GM18861 (cell line): ENCODE data around the gene KRTAP4-9.
"Not testable (repeated sequence)": the region's sequence is repeated elsewhere in the genome, so short reads cannot be mapped to it uniquely, and the experiment has no call there.

Source experiments
- ATAC-seq: cut with Tn5 transposase; IDR thresholded peaks from one replicate; pipeline ENCODE4 v1.9.1; 2021; ENCODE audit not compliant: unreplicated experiment

The KRTAP4-9 gene

DNA sequence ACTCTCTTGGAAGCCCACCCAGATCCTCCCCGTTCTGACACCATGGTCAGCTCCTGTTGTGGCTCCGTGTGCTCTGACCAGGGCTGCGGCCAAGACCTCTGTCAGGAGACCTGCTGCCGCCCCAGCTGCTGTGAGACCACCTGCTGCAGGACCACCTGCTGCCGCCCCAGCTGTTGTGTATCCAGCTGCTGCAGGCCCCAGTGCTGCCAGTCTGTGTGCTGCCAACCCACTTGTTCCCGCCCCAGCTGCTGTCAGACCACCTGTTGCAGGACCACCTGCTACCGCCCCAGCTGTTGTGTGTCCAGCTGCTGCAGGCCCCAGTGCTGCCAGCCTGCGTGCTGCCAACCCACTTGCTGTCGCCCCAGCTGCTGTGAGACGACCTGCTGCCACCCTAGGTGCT lies at the start of gene KRTAP4-9:
Gene KRTAP4-9, plus strand, starts transcription at position 43 of the 400 bp plus-strand sequence. Its CDS starts 0 bp downstream, at position 43.
- not testable (repeated sequence) for ATAC-seq

DNA sequence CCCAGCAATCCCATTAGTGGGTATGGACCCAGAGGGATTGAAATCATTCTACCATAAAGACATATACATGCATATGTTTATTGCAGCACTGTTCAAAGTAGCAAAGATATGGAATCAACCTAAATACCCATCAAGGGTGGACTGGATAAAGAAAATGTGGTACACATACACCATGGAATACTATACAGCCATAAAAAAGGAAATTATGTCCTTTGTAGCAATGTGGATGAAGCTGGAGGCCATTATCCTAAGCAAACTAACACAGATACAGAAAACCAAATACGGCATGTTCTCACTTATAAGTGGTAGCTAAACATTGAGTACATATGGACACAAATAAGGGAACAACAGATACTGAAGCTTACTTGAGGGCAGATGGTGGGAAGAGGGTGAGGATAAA lies 47.6 kb upstream of the KRTAP4-9 start:
- no peak for ATAC-seq

DNA sequence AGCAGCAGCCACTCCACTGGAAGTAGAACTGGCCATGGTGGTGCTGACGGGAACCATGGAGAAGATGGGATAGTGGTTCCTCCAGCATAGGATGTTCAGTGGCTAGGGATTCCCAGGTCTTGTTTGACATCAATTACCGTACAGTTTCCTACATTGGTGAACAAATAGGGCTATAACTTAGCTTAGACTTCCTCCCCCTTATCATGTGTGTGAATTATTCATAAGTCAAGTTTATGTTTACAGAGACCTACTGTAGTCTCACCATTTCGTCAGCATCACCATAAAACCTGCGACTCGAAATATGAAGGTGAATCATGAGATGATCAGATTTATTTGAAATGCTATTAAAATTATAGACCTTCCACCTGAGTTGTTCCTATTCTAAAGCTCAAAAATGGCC lies 46.4 kb upstream of the KRTAP4-9 start:
- no peak for ATAC-seq

DNA sequence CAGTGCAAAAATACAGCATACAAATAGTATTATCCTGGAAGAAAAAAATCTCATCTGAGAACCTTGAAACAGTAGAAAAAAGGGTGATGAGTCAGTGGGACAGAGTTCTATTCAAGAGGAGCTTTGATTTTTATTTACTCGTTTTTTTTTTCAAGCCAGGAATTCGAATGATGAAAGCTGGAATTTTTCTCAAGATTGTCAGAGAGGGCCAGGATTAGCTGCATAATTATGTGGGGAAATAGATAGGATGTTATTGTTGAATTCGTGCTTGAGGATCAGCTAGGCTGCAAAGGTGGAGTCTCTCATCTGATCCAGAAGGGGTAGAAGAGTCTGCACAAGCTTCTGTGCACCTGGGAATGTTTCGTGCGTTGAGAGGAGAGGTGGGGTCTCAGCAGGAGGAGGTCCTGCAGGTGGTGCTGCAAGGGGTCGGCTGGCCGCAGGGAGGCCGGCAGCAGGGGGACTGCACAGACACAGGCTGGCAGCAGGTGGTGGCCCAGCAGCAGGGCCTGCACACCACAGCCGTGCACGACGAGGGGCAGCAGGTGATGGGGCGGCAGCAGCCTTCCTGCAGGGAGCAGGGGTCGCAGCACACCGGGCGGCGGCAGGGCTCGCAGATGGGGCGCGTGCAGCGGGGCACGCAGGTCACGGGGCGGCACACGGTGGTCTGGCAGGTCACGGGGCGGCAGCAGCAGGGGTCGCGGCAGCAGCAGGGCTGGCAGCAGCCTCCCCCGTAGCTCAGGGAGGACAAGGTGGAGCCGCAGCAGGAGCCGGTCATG lies 45.7 kb upstream of the KRTAP4-9 start:
- not testable (repeated sequence) for ATAC-seq

DNA sequence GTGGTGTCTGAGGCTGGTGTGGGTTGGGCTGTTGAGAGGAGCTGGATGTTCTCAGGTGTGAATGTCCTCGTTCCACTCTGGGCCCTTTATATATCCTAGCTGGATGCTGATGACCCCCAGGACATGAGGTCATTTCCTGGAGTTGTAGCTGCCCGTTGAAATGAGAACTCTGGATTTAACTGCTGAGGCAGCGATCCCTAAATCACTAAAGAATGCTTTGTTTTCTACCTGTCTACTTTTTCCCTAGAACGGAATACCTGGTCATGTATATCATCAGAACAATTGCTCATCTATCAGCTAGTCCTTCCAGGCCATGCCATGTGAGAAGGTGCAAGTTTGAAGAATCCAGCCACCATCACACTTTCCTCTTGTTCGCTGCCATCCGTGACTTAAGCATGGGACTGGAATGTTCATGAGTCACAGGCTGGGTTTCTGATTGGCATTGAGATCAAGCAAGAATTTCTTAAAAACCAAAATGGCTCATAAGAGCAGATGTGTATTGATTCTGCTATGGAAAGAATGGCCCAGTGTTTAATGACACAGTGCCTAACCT lies 45.1 kb upstream of the KRTAP4-9 start, which contains the start of gene KRTAP2-3:
Gene KRTAP2-3, minus strand, starts transcription at position 63 of the 553 bp plus-strand sequence. CDS start 64 bp downstream, outside the sequence.
- ATAC-seq = no peak

DNA sequence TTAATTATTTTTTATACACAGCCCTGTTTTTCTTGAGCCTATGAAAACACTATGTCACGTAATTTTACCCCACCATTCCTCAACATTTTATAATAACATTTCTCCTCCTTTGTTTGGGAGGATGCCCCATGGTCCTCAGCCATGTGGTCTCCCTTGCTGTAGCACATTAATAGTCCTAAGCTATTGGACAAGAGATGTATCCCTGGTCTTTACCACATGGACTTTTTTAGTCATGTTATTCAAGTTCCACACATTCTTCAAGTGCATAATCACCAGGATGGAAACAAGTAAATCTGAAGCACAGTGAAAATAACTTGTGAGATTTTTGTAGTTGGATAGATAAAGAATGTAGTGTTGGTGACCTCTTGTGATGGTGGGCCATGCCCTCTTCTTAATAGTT lies 43.2 kb upstream of the KRTAP4-9 start:
- ATAC-seq = no peak

DNA sequence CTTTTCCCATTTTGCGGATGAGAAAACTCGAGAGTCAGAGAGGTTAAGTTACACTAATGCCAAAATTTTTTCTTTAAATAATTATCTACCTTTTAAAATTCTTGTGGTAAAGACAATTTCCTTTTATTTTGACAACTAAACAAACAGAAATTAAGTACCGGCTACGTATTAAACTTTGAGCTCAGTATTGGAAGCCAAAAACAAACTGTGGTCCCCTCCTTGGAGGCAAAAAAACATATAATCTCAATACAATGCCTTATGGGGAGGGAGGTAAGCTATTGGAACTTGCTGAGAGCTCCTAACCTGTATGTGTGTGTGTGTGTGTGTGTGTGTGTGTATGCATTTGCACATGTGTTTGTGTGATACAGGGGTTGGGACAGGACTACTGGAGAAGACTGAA lies 41.7 kb upstream of the KRTAP4-9 start:
- no peak for ATAC-seq

DNA sequence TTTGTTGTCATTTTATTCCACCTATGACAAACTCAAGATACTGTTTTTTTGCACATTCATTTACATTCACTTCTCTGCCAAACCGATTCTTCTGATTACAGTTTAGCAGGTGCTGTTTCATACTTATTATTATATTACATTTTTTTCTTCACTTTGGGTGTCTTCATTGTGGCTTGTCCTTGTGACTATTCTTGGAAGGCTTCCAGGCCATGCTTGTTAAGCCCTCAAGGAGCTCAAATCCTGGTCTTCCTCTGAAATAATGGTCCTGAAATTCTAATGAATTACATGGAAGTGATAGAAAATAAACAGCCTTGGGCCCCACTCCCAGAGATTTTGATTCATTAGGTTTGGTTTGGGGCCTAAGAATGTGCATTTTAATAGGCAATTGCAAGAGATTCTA lies 40.9 kb upstream of the KRTAP4-9 start:
- ATAC-seq = no peak

DNA sequence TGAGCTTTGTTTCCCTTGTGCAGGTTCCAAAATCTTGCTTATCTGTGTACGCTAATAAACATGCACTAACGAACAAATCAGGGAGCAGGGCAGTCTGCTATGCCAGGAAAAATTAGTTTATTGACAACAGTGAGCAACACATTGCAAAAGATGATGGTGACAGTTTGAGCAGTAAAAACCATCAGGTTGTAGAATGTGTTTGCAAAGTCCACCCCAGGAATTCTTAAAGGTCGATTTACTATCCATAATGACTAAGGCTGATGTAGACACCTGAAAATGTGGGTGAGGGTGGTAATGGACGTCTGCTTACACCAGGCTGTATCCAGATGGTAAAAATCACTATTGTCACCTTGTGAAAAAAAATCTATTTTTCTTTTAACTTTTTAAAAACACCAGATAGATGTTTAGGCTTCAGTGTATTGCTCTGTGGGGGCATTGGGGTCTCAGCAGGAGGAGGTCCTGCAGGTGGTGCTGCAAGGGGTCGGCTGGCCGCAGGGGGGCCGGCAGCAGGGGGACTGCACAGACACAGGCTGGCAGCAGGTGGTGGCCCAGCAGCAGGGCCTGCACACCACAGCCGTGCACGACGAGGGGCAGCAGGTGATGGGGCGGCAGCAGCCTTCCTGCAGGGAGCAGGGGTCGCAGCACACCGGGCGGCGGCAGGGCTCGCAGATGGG lies 40.0 kb upstream of the KRTAP4-9 start:
- ATAC-seq = not testable (repeated sequence)

DNA sequence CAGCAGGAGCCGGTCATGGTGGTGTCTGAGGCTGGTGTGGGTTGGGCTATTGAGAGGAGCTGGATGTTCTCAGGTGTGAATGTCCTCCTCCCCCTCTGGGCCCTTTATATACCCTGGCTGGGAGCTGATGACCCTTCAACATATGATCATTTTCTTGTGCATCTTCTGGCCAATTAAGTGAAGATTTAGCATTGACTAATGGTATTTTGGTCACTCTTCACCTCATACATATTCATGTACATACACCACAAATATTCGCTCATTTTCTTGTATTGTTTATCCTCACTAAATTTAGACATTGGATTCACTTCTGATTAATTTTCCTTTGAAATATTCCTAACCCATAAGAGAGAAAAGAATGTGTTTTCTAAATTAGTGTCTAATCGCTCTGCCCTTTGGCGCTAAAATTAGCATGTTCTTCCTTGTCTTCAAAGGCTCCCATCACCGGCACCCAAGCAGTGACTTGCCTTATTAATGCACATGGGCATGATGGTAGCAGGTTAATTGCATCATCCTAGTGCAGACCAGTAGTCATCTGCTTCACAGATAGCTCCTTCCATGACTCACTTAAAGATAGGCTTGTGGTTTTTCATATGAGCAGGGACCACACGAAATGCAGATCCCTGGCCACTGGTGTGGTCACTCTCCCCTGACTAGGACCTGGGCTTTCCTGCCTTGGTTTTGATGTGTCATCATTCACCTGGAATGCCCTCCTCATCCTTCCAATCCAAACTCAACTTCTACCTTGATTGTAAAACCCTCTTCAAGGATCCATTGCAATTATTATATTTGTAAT lies 39.2 kb upstream of the KRTAP4-9 start, which contains the start of gene KRTAP2-4:
Gene KRTAP2-4, minus strand, starts transcription at position 51 of the 796 bp plus-strand sequence. Its CDS starts 34 bp downstream, at position 17.
- ATAC-seq = no peak

DNA sequence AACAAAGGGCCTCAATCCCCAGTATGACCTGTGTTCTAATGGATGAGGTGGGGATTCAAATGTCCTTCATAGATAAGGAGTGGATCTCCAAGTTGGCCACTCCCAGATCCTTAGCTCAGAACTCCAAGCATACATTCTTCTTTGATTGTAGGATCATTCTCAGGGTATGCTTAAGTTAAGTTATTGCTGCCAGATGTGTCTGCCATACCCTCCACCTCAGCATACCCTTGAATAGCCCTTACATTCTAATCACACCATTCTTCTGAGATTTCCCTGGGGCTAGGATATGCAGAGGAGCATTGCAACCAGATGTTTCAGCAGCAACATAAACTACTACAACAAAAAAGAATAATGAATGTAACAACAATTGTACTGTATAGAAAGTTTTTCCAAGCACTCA lies 37.9 kb upstream of the KRTAP4-9 start:
- ATAC-seq = no peak

DNA sequence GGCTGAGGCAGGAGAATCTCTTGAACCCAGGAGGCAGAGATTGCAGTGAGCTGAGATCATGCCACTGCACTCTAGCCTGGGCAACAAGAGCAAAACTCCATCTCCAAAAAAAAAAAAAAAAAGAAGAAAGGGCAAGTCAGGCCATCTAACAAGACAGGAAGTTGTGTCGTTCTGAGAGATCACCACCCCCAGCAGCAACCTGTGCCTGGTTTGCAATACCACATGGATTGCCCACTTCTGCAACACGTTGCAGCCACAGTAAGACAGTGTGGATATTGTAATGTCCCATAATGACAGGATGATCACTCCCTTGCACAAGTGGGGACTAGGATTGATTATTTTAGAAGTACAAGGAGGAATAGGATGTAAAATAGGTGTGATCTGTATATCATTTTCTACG lies 36.2 kb upstream of the KRTAP4-9 start:
- ATAC-seq = no peak

DNA sequence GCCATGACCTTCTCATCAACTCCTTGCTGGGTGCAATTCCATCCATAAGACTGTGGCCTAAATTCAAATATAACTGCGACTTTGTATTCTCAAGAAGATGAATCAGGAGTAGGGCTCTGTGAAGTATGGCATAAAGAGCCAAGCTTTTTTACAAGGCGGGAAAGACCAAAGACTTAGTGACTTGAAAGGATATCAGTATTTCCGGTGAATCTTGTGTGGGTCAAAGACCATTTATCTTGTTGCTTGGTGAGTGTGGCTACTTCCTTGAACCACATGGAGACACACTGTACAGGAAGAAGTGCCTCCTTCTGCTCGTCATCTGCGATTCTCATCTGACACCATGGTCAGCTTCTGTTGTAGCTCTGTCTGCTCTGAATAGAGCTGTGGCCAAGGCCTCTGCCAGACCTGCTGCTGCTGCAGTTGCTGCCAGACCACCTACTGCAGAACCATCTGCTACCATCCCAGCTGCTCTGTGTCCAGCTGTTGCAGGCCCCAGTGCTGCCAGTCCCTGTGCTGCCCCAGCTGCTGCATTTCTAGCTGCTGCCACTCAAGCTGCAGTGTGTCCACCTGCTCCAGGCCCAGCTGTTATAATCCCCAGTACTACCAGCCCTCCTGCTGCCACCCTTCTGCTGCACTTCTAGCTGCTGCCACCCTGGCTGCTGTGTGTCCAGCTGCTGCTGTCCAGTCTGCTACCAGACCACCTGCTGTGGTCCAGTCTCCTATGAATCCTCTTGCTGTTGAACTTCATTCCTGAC lies 33.4 kb upstream of the KRTAP4-9 start:
- no peak for ATAC-seq

DNA sequence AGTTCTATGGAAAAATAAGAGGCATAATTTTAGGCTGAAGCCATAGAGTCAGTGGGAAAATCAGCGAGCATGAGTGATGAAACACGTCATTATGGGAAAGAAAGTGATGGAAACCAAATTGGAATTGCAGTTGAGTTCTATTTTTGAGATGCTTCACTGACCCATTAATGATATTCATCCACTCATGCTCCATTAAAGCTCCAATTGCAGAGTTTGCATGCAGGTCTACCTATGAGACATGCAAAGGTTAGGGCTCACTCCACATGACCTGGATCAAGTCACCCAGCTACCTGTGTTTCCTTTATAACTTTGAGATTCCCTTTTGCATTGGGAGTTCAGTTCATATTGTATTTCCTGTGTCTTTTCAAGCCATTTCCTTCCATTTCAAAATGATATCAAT lies 31.5 kb upstream of the KRTAP4-9 start:
- ATAC-seq = no peak

DNA sequence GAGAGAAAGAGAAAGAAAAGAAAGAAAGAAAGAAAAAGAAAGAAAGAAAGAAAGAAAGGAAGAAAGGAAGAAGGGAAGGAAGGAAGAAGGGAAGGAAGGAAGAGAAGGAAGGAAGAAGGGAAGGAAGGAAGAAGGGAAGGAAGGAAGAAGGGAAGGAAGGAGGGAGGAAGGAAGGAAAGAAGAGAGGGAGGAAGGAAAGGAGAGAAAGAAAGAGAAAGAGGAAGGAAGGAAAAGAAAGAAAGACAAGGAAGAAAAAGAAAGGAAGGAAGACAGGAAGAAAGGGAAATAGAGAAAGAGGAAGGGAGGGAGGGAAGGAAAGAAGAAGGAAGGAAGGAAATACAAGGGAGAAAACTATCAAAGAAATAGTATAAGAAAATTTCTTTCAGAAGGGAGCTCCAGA lies 28.4 kb upstream of the KRTAP4-9 start:
- no peak for ATAC-seq

DNA sequence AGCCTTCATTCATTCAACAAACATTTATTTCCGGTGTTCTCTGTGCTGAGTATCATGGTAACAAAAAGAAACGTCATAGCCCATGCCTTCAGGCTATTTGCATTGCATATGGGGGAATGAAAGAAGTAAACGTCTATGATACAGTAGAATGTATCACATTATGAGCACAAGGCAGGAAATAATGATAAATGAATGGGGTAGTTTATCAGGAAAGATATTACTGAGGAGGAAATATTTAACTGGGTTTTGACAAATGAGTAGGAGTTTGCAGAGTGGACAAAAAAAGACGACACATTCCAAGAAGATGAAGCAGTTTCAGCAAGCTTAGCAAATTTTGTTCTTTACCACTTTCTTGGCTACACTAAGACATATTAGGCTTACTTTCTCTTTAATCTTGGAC lies 22.6 kb upstream of the KRTAP4-9 start:
- ATAC-seq = no peak

DNA sequence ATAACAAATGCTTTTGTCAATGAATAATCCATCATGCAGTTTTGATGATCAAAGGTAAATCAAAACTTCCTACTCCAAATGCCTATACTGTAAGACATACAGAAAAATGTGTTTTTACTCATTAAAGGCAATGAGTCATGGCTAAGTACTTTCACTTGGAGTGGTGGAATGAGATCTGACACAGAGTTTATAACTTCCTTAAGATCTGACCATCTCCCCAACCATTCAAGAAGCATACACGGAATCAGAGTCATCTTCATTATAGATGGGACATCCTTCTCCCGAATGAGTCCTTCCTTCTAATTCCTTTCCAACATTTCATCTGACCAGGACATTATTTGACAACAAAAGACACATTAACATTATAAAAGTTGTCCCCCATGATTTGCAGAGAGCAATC lies 21.8 kb upstream of the KRTAP4-9 start:
- ATAC-seq = not testable (repeated sequence)

DNA sequence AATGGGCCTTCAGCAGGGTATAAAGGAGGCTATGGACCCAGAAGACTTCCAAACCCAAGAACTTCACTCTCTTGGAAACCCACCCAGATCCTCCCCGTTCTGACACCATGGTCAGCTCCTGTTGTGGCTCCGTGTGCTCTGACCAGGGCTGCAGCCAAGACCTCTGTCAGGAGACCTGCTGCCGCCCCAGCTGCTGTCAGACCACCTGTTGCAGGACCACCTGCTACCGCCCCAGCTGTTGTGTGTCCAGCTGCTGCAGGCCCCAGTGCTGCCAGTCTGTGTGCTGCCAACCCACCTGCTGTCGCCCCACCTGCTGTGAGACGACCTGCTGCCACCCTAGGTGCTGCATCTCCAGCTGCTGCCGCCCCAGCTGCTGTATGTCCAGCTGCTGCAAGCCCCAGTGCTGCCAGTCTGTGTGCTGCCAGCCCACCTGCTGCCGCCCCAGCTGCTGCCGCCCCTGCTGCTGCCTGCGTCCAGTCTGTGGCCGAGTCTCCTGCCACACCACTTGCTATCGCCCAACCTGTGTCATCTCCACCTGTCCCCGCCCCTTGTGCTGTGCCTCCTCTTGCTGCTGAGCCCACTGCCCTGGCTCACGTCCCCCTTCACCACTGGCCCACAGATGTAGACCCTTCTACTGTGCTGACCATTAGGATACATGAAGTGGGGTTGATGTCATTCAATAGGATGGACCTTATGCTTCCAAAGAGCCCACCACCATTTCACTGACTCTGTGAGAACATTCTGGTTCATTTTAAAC lies 20.9 kb upstream of the KRTAP4-9 start, which contains the start of gene KRTAP4-7:
Gene KRTAP4-7, plus strand, starts transcription at position 51 of the 757 bp plus-strand sequence. Its CDS starts 57 bp downstream, at position 108.
- ATAC-seq = not testable (repeated sequence)

DNA sequence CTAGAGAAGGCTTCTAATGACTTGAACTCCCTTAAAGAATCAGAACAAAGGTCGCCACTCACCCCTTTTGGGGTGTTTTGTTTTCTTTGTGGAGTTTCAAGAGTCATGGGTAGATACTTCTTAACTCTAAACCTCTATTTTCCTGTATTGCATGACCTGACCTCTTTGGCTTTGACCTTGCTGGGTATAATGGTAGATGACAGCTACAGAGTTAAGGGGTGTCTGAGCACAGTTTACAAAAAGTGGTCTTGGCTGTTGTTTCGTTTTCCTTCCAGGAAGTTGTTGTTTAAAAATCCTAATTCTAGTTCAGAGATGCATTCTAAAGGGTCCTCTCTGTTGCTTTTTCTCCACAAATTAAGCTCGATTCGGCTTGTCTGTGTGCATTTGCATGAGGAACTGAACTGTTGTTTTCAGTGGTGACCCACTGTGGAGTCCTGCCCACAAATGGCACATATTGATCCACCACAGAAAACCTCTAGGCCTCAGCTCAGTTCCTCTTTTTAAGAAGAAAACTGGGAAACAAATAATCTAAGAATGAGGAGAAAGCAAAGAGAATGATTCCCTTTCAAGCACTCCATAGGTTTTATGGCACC lies 16.3 kb upstream of the KRTAP4-9 start:
- ATAC-seq = not testable (repeated sequence)
